ENCODE measurements around the gene RASAL2. TPM values are rescaled to one million over a fixed set of nuclear protein-coding genes. Genes with fewer than 3 reads are reported as not detected.

RASAL2 gene
- total and polyA plus RNA-seq, 2 experiments from 2014 or later: 16.0 to 42.2 TPM

- TF ChIP-seq ZNF462 (CRISPR knock-in tag; IDR thresholded peaks at IDR 0.05): no peak
These were observed 303.8 kb downstream of the RASAL2 start (continued) for GRCh38 chr1:178397678-178398077.

DNA sequence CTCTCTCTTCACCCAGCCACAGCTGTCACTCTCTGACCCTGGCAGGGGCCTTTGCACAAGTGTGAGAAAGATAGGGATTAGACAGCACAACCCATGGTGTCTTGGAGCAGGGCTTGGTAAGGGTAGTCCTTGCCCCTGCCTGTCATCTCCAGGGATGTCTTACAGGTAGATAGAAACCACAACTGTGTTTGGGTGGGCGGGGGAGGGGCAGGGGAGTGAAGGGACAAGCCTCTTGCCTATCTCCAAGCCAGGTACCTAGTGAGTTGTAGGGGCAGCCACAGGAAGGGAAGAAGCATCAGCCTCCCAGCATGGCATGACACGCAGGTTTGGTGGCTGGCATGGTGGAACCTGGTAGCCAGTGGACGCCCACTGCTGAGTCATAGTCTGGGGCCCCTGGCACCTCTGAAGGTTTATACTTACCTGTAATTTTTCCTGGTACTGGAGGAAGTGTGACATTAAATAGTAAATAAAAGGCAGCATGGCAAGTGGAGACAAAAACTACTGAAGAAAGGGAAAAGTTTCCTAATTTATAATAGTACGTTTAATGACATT lies 305.3 kb downstream of the RASAL2 start:
- Histone ChIP-seq H2AFZ (no peak overlapping the region), H3K79me2 (replicated peaks; ENCODE audit: insufficient read depth) (no peaks in the 10 kb centered on the region; the same call in 1 of the 2 replicates), H3K4me3 (no peak overlapping the region), H3F3A (replicated peaks; ENCODE audit: low read depth) (no peaks in the 10 kb centered on the region), H3K27ac (ENCODE audit: low read depth) (no peak overlapping the region), H3K4me1 (ENCODE audit: insufficient read depth) (no peaks in the 10 kb centered on the region), H3K9me2 (ENCODE audit: insufficient read depth) (no peaks in the 10 kb centered on the region), H4K20me1 (replicated peaks; ENCODE audit: insufficient read depth) (no peaks in the 10 kb centered on the region), H3K36me3 (ENCODE audit: insufficient read depth) (no peaks in the 10 kb centered on the region), H3K27me3 (ENCODE audit: insufficient read depth) (no peaks in the 10 kb centered on the region), H3K4me2 (no peak overlapping the region)
- H3K27me3 Mint-ChIP-seq (ENCODE audit: insufficient read depth, low read depth, poor library complexity): no peaks in the 10 kb centered on the region
- H3K4me1 Mint-ChIP-seq: peaks cover 14% of the 10 kb centered on the region
- TF ChIP-seq ZNF331 (CRISPR knock-in tag; IDR thresholded peaks at IDR 0.05; ENCODE audit: low read depth) (no peak), CTCF (conservative IDR thresholded peaks at IDR 0.05; ENCODE audit: low read depth in 2 of 2) (no peak), EZH2phosphoT487 (IDR thresholded peaks at IDR 0.05; ENCODE audit: unreplicated experiment) (no peak), CREB1 (CRISPR knock-in tag; IDR thresholded peaks at IDR 0.05; ENCODE audit: low read depth) (no peak), EZH2 (IDR thresholded peaks at IDR 0.05; ENCODE audit: low read depth, unreplicated experiment) (no peak), JUNB (IDR thresholded peaks at IDR 0.05; ENCODE audit: unreplicated experiment) (no peak), STAT1 (IDR thresholded peaks at IDR 0.05; ENCODE audit: unreplicated experiment) (no peak), POLR2AphosphoS5 (IDR thresholded peaks at IDR 0.05; ENCODE audit: low read depth) (no peak)
- TF ChIP-seq, protein P1, sequence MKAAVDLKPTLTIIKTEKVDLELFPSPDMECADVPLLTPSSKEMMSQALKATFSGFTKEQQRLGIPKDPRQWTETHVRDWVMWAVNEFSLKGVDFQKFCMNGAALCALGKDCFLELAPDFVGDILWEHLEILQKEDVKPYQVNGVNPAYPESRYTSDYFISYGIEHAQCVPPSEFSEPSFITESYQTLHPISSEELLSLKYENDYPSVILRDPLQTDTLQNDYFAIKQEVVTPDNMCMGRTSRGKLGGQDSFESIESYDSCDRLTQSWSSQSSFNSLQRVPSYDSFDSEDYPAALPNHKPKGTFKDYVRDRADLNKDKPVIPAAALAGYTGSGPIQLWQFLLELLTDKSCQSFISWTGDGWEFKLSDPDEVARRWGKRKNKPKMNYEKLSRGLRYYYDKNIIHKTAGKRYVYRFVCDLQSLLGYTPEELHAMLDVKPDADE (IDR thresholded peaks at IDR 0.05): no peak
- H3K27ac Mint-ChIP-seq: peak overlapping the region; percentile 73; the same call in 1 of the 2 replicates
- ATAC-seq (peak; percentile 56), DNase-seq (ENCODE audit: low spot score) (no peak)
- H3K9me3 Mint-ChIP-seq: no peaks in the 10 kb centered on the region
- no peaks in the 10 kb centered on the region for H3K36me3 Mint-ChIP-seq (ENCODE audit: low read depth)
- H3K4me3 Mint-ChIP-seq: no peak overlapping the region

Data from GM23338 (cell line).